NCI-H524 (cell line): ENCODE results near the gene DUSP14.
"Not testable (repeated sequence)": the region's sequence is repeated elsewhere in the genome, so short reads cannot be mapped to it uniquely, and the experiment has no call there.

Experiments
- DNase-seq, 2 experiments: peaks; one replicate each; lab custom pipeline; 2025; lab: John Stamatoyannopoulos, UW

DUSP14 gene

GRCh38 chr17:37483311-37484039, 6.2 kb upstream of the DUSP14 start:
- DNase-seq: peak; percentile 96 to 99

- no peak for DNase-seq
These were observed 3.6 kb upstream of the DUSP14 start for GRCh38 chr17:37485938-37486570.

GRCh38 chr17:37488009-37488604, 1.6 kb upstream of the DUSP14 start:
- DNase-seq: peak; percentile 76 to 81

- DNase-seq: peak; percentile 64 to 71
These were observed 989 bp upstream of the DUSP14 start for GRCh38 chr17:37488607-37489196.

GRCh38 chr17:37490022-37490587, 414 bp downstream of the DUSP14 start:
- peak; percentile 69 to 71 for DNase-seq

- peak; percentile 13 to 52 for DNase-seq
These were observed 1.2 kb downstream of the DUSP14 start for GRCh38 chr17:37490638-37491614.

GRCh38 chr17:37492167-37492566, 2.5 kb downstream of the DUSP14 start:
- DNase-seq: no peak

- DNase-seq: no peak
These were observed 3.7 kb downstream of the DUSP14 start for GRCh38 chr17:37493249-37494027.

GRCh38 chr17:37494401-37494831, 4.7 kb downstream of the DUSP14 start:
- DNase-seq: no peak

- no peak for DNase-seq
These were observed 5.3 kb downstream of the DUSP14 start for GRCh38 chr17:37494971-37495370.

- DNase-seq: no peak
These were observed 10.7 kb downstream of the DUSP14 start for GRCh38 chr17:37500378-37500777.

- no peak for DNase-seq
These were observed 12.6 kb downstream of the DUSP14 start for GRCh38 chr17:37502009-37502936.

GRCh38 chr17:37503148-37503547, 13.5 kb downstream of the DUSP14 start:
- no peak for DNase-seq

GRCh38 chr17:37505333-37505732, 15.6 kb downstream of the DUSP14 start:
- no peak for DNase-seq

GRCh38 chr17:37506678-37507077, 17.0 kb downstream of the DUSP14 start:
- peak; percentile 91 to 96 for DNase-seq

- DNase-seq: peak; percentile 79 to 85
These were observed 17.4 kb downstream of the DUSP14 start for GRCh38 chr17:37507111-37507510.

GRCh38 chr17:37510056-37510455, 20.4 kb downstream of the DUSP14 start:
- no peak for DNase-seq

- DNase-seq: not testable (repeated sequence)
These were observed 22.0 kb downstream of the DUSP14 start for GRCh38 chr17:37511642-37512041.

GRCh38 chr17:37512442-37513068, 22.9 kb downstream of the DUSP14 start:
- peak; percentile 98 to 99 for DNase-seq
